HG03442 (cell line): Measurements from ENCODE around the gene NANOG.
"Not testable (repeated sequence)": the region's sequence is repeated elsewhere in the genome, so short reads cannot be mapped to it uniquely, and the experiment has no call there.

ENCODE experiments used
- ATAC-seq: cut with Tn5 transposase; IDR thresholded peaks from one replicate; pipeline ENCODE4 v1.9.1; 2021; ENCODE audit warnings: mild to moderate bottlenecking, moderate library complexity; ENCODE audit not compliant: unreplicated experiment

Gene NANOG

GRCh38 chr12:7798750-7799308 is 9.6 kb downstream of the NANOG start:
- not testable (repeated sequence) for ATAC-seq

GRCh38 chr12:7801460-7801859 is 12.3 kb downstream of the NANOG start:
- ATAC-seq, result no peak

GRCh38 chr12:7806319-7806718 is 17.1 kb downstream of the NANOG start:
- not testable (repeated sequence) for ATAC-seq

GRCh38 chr12:7806863-7807487 is 17.8 kb downstream of the NANOG start:
- ATAC-seq, result no peak

- not testable (repeated sequence) for ATAC-seq
Measured at GRCh38 chr12:7825754-7826153, 36.6 kb downstream of the NANOG start.

- ATAC-seq, result not testable (repeated sequence)
Measured at GRCh38 chr12:7829737-7830136, 40.5 kb downstream of the NANOG start.

GRCh38 chr12:7832059-7832696 is 43.0 kb downstream of the NANOG start:
- peak; percentile 47 for ATAC-seq

GRCh38 chr12:7833201-7833600 is 44.0 kb downstream of the NANOG start:
- ATAC-seq, result not testable (repeated sequence)

- no peak for ATAC-seq
Measured at GRCh38 chr12:7833831-7834230, 44.6 kb downstream of the NANOG start.

- ATAC-seq, result no peak
Measured at GRCh38 chr12:7834701-7835100, 45.5 kb downstream of the NANOG start.

GRCh38 chr12:7835116-7835515 is 45.9 kb downstream of the NANOG start:
- ATAC-seq, result no peak

- ATAC-seq, result no peak
Measured at GRCh38 chr12:7835766-7836165, 46.6 kb downstream of the NANOG start.

- ATAC-seq, result no peak
Measured at GRCh38 chr12:7837366-7837765, 48.2 kb downstream of the NANOG start.

- not testable (repeated sequence) for ATAC-seq
Measured at GRCh38 chr12:7839226-7839625, 50.0 kb downstream of the NANOG start.

GRCh38 chr12:7839848-7840247 is 50.6 kb downstream of the NANOG start:
- ATAC-seq, result not testable (repeated sequence)

GRCh38 chr12:7842444-7842843 is 53.2 kb downstream of the NANOG start:
- not testable (repeated sequence) for ATAC-seq

- ATAC-seq, result not testable (repeated sequence)
Measured at GRCh38 chr12:7843149-7843548, 53.9 kb downstream of the NANOG start.

- ATAC-seq, result not testable (repeated sequence)
Measured at GRCh38 chr12:7843583-7843982, 54.4 kb downstream of the NANOG start.

- ATAC-seq, result no peak
Measured at GRCh38 chr12:7844116-7844515, 54.9 kb downstream of the NANOG start.

GRCh38 chr12:7847226-7848097 is 58.3 kb downstream of the NANOG start:
- ATAC-seq, result not testable (repeated sequence)

GRCh38 chr12:7848098-7848422 is 58.9 kb downstream of the NANOG start:
- not testable (repeated sequence) for ATAC-seq
